SH-SY5Y (cell line): ENCODE data around the gene LAPTM5.

ENCODE experiments used
- GATA2 ChIP-seq: IDR thresholded peaks from 2 replicates; pipeline ENCODE4 v1.6.1; 2011; ENCODE audit warnings: mild to moderate bottlenecking, low read depth, low read length
- GATA3 ChIP-seq: IDR thresholded peaks from 2 replicates; pipeline ENCODE4 v1.6.1; 2011; ENCODE audit warnings: low read depth, mild to moderate bottlenecking, low read length, moderate library complexity

LAPTM5 gene

DNA sequence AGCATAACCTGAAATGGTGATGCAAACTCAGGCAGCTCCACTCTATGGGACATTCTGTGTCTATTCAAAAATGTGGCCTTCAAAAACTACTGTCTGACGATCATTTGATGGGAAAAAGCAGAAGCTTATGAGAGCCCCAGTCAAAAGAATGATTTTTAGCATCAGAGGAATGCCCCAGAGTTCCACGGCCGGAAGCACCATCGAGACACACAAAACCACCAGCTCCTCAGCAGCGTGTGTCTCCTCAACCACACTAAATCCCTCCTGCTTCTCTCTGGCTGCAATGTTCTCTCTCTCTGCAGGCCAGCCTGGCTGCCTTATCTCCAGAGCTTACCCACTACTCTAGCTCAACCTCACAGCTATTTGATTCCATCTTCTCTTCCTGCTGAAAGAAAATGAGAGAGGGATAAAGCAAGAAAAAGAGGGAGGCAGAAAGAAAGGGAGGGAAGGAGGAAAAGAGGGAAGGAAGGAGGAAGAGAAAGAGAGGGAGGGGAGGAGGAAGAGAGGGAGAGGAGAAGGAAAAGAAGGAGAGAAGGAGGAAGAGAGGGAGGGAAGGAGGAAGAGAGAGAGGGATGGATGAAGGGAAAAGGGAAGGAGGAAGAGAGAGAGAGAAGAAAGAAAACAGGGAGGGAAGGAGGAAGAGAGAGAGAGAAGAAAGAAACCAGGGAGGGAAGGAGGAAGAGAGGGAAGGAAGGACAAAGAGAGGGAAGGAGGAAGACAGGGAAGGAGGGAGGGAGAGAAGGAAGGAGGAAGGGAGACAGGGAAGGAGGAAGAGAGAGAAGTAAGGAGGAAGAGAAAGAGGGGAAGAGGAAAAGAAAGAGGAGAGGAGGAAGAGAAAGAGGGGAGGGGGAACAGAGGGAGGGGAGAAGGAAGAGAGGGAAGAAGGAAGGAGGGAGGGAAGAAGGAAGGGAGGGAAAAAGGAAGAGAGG, 33.5 kb upstream of the LAPTM5 start:
- TF ChIP-seq GATA2 (no peak), GATA3 (no peak)

DNA sequence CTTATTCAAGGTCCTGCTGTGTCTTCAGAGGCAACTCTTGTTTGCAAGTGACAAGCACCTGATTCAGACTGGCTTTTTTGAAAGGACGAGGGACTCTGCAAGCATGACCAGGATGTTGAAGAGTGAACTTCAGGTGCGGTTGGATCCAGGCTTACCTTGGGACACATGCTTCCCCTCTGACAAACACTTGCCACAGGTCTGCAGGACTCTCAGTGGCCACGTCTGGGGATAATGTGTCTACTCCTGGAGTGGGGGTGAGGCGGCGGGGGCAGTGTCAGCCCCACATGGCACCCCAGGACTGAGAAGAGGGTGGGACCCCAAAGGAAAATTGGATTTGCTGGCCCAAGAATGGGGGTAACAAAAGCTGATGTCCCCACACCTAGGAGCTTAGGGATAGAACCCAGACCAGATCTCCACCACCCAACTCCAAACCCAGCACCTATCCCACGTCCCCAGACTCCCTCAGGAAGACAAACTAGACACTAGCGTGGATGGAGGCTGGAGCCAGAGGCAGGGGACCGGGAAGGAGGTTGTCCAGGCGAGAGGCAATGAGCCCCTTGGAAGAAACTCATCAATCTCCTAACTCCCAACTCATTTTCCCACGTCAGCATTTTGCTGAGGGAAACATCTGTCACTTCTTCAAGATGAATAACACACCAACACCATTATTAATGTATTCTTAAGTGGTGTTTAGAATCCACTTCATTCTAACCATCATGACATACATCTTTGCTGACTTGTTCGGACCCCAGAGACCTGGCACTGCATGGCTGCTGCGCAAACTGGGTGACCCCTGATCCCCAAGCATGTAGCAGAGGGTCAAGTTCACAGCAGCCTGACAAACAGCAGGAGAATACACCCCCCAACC, 32.0 kb upstream of the LAPTM5 start:
- TF ChIP-seq GATA2 (no peak), GATA3 (no peak)

DNA sequence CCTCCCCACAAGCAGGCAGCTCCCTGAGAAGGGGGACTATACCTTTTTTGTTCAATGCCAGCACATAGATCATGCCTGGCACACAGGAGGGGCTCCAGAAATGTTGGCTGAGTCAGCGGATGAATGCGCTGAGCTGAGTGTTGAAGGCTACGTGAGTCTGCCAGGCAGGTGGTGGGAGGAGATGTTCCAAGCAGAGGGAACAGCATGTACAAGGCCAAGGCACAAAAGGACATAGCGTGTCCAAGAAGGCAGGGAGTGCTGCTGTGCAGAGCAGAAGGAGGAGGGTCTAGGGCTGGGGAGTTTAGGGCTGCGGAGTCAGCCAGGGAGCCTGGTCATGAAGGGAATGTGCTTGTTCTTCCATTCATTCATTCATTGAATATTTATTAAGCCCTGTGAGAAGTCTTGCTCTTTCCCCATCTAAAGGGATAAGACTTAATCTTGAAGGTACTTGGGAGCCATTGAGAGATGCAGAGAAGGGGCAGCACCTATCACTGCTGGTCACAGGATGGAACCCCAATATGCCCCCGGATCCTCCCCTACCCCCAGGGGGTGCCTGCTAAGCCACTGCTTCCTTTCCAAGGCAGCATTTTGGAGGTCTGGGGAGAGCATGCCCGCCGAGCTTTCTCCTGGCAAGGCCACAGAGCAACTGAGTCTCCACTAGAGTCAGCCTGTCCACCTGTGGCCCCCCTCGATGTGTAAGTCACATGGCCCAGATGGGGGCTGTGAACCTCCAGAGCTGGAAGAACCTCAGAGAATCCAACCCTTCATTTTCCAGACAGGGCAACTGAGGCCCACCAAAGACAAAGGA, 31.2 kb upstream of the LAPTM5 start:
- TF ChIP-seq GATA3 = no peak

DNA sequence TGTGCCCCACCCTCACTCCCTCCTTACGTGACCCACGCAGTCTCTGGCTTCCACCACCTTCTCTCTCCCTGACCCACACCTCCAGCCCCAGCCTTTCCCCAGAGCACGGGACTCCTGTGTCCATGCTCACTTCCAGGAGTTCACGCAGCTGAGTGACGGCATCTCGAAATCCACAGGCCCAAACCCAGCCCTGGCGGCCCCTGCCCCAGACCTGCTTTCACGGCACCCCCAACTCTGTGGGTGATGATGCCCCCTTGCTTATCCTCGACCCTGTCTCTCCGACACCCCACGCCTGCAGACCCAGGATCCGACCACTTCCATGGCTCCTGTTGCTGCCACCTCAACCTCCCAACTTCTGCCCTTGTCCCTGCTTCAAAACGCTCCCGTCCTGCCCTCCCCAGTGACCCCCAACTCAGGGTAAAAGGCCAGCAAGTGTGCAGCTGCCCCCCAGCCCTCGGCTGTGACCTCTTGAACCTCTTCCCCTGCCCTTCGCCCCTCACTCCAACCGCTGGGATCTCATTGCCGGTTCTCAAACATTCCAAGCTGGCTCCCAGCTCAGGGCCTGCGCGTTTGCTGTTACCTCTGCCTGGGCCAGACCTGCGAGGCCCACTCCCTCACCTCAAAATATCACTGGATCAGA, 30.4 kb upstream of the LAPTM5 start:
- no peak for TF ChIP-seq GATA3
- no peak for TF ChIP-seq GATA2

DNA sequence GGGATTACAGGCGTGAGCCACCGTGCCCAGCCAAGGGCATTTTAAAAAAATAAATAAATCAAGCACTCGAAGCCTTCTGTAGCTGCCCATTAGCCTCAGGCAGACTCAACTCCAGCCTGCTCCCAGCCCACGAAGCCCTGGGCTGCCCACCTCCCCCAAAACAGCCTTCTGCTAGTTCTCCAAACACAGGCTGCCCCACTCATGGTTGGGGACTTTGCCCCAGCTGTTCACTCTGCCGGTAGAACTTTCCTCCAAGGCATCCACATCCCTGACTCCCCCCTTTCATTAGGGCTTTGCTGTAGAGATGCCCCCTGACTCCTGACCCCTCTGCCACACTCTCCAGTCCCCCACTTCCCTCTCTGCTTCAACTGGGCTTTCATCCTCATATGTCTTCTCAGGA, 29.7 kb upstream of the LAPTM5 start:
- no peak for TF ChIP-seq GATA3
- no peak for TF ChIP-seq GATA2

DNA sequence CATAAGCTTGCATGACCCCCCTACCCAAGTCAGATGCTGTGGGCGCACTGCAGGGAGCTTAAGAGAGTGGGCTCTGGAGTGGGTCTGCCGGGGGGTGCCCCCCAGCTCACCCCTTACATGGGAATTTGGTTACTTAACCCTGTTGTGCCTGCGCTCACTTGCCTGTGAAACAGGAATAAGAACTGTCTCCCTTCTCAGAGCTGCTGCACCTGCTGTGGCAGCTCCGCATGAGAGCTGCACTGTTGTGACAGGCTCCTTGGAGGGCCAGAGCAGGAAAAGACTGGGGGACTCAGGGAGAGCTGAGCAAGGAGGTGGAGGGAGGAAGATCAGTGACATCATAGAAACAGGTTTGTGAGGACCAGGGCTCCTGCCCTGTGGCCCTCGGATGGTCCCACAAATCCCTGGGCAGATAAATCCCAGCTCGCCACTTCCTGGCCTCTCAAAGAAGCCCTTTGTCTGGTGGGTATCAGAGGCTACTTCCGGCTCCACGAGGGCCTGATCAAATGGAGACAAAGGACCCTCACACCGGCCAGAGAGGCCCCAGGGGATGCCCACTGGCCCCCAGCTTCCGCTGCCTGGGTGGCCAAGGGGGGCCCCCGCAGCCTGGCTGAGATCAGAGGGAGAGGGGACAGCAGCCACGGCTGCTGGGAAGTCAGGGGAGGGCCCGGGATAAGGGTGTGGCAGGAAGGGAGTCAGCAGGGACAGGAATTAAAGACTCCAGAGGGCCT, 28.9 kb upstream of the LAPTM5 start:
- TF ChIP-seq GATA2 (no peak), GATA3 (no peak)

DNA sequence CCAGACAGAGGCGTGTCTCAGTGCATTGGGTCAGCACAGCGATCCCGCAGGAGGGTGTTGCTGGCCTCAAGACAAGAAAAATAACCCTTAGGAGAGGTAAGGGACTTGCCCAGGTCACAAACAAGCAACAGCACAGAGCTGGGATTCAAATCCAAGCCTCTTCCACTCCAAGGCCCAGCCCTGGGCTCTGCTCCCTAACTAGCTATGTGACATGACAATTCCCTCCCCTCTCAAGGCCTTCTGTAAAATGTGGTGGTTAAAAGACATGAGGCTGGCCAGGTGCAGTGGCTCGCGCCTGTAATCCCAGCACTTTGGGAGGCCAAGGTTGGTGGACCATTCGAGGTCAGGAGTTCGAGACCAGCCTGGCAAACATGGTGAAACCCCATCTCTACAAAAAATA, 28.1 kb upstream of the LAPTM5 start:
- no peak for TF ChIP-seq GATA2
- no peak for TF ChIP-seq GATA3

DNA sequence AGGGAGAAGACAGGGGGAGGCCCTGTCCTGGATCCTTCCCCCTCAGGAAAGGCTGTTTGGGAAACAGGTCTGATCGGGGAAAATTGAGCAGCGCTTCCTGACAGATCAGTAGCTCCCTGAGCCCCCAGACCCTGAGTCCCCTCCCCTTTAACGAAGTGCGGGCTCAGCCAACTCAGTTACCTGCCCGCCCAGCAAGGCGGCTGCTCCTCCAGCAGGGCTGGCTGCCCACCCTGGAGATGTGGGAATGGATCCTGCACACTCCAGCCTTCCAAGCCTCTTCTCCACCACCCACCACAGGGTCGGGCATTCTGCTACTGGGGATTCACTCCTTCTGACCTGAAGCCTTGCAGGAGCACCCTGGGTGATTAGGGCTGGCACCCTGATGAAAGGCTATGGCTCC, 27.6 kb upstream of the LAPTM5 start:
- TF ChIP-seq GATA2 = no peak
- TF ChIP-seq GATA3 = no peak

DNA sequence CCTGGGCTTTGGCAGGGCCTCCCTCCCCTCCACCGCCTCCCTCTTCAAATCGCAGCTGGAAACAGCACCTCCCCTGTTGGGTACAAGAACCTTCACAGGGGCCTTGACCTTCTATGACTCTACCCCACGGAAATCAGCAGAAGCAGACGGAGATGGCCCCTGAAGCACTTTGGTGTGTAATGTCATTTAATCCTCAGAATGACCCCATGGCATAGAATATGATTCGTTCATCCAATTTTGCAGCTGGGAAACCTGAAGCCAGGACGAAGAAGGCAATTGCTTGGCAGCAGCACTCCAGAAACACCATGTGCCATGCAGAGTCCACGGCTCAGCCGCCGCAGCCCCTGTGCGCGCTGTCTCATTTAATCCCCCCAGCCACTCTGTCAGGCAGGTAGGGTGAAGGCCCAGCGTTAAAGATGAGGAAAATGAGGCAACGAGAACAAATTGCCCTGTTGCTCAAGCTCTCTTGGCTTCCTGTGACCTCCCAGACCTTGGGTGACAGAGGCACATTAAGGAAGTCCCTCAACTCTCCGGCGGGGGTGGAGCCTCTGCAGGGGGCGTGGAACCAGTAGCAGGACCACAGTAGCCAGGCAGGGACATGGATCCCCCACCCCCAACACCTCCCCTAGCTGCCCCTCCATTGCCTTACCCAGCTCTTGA, 25.8 kb upstream of the LAPTM5 start:
- TF ChIP-seq GATA3 (no peak), GATA2 (no peak)

DNA sequence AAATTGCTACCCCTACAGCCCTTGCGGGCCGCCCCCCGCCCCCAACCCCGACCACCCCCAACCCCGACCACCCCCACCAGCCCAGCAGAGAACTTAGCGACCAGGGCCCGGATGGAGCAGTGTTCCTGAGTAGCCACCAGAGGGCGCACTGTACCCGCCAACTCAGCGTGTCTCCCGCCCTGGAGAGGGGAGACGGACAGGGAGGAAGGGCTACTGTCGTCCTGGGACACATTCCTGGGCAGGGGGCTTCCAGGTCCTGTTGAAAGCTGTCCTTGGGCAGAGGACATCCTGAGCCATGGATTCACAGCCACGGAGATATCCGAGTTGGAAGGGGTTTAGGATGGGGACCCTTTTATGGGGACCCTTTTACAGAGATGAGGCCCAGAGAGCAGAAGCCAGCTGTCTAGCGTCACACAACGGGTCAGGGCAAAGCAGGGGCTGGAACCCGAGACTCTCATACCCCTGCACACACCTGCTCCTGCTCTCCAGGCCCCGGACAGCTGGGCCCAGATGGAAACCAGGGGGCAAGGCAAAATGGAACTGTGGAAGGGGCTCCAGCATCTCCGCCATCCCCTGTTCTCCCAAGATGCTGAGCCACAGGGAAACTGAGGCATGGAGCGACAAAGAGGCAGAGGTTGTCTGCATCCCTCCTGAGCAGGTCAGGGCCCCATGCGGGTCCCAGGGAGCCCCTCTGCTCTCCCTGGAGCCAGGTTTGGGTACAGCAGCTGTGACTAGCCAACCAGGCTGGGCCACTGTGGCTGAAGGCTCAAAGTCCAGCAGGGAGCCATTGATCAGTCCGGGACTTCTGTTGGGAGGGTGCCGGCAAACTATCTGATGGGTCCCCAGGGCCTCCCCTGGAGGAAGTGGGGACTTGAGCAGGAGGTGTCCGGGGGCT, 25.0 kb upstream of the LAPTM5 start:
- no peak for TF ChIP-seq GATA2
- TF ChIP-seq GATA3 = no peak

DNA sequence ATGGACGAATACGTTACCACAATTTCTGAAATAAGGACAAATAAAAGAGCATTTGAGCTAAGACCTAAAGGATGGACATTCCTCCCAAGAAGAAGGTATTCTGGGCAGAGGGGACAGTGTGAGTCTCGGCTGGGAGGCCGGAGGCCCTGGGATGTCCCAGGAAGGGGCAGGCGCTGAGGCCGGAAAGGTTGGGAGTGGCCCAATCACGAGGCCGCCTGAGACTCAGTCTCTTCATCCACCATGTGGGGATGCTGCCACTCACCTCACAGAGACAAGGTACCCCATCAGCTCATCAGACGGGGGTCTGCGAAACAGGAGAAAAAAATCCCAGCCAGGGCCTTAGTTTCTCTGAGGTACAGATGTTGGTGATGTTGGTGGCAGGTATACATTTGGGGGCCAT, 24.3 kb upstream of the LAPTM5 start:
- TF ChIP-seq GATA2 = no peak
- no peak for TF ChIP-seq GATA3

DNA sequence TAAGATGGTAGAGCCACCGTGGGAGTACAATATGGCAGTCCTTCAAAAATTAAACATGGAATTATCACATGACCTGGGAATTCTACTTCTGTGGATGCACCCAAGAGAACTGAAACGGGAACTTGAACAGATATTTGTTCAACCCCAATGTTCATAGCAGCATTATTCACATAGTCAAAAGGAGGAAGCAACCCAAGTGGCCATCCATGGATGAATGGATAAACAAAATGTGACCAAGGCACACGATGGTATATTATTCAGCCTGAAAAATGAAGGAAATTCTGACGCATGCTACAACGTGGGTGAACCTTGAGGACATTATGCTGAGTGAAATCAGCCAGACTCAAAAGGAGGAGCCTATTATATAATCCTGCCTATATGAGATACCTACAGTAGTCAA, 22.8 kb upstream of the LAPTM5 start:
- no peak for TF ChIP-seq GATA2
- no peak for TF ChIP-seq GATA3
